ENCODE results near the gene FBXL2. TPM values are rescaled to one million over a fixed set of nuclear protein-coding genes. Genes with fewer than 3 reads are reported as not detected.

Gene FBXL2
- total and polyA plus RNA-seq, 2 of the 8 experiments (the other 6 are each of a cell fraction or from before 2014, with no cell fraction given): 3.1 to 5.4 TPM

- TF ChIP-seq CTBP2 (IDR thresholded peaks at IDR 0.05; ENCODE audit: borderline replicate concordance, insufficient read depth, insufficient read length, low read length) (no peak), RNF2 (IDR thresholded peaks at IDR 0.05; ENCODE audit: borderline replicate concordance, low read depth, low read length, missing control alignments, poor library complexity, severe bottlenecking) (no peak), RFX5 (IDR thresholded peaks at IDR 0.05; ENCODE audit: borderline replicate concordance, low read depth, low read length) (no peak)
These were observed 118.7 kb downstream of the FBXL2 start (continued) for GRCh38 chr3:33395900-33396299.

Measured in H1 (cell line).